GM21423 (cell line): ENCODE data around the gene ZNF678.
"Not testable (repeated sequence)": the region's sequence is repeated elsewhere in the genome, so short reads cannot be mapped to it uniquely, and the experiment has no call there.

Experiments used
- ATAC-seq: cut with Tn5 transposase; IDR thresholded peaks from one replicate; pipeline ENCODE4 v1.9.1; 2021; ENCODE audit warnings: mild to moderate bottlenecking, moderate library complexity; ENCODE audit not compliant: unreplicated experiment

Gene ZNF678

GRCh38 chr1:227709451-227709850, 146.1 kb downstream of the ZNF678 start:
- ATAC-seq, result no peak

- ATAC-seq, result not testable (repeated sequence)
Observed at GRCh38 chr1:227710474-227710873, 147.1 kb downstream of the ZNF678 start.

DNA sequence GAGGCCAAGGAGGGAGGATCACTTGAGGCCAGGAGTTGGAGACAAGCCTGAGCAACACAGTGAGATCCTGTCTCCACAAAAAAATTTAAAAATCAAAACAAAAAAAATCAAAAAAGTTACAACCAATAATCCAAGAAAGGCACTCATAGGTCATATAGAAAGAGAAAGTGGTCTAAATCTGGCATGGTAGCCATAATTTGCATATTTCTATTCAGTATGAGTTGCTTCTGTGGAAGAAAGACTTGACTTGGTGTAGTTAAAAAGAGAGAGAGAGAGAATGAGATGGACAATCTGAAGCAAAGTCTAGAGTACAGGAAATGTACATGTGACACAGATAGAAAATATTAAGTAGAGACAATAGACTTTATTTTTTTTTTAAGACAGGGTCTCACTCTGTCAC, 149.3 kb downstream of the ZNF678 start:
- ATAC-seq, result no peak

DNA sequence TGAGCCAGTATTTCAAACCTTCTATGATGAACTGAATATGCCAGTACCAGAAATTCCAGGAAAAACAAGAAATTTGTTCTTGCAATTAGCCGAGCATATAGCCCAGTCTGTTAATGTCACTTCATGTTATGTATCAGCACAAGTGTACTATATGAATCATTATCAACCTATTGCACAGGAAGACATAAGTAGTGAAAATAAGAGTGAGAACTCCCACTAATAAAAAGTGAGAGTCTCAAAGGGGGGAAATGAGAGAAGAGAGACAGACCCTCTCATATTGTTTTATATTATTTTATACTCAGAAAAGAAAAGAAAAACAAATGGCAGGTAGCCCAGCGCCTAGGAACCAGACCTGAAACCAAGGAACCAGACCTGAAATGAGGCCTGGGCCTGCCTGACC, 155.6 kb downstream of the ZNF678 start:
- ATAC-seq, result no peak

DNA sequence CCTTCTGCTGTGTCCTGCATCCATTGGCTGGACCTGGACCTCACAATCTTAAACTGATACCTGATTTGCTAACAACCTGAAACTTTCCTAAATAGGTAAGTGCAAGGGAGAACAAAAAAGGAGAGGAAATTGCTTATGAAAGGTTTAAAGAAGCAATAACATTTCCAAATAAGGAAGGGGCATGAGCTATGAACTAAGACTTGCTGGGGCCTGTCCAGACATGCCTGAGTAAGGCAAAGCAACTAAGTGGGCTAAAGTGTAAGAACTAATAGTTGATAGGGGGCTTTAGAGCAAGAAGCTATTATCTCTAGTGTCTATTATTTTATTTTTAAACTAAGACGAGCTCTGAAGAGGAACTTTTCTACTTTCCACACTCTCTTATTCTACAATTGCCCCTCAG, 160.1 kb downstream of the ZNF678 start:
- ATAC-seq, result no peak

DNA sequence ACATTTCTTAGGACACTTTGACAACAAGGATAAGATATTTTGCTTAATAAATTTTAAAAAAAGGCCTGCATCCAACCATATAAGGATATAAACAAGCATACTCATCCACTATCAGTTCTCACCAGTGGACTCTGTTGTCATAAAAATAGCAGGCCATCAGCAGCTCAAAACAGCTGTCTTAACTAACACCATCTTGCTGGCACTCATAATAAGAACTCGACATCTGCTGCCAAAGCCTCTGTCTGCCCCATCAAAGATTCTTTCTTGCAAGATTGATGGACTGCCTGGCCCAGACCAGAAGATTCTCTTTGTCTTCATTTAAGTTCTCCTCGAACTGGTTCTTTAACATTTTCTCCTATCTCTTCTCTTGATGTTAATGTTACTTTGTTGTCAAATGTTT, 161.7 kb downstream of the ZNF678 start:
- ATAC-seq, result no peak

GRCh38 chr1:227726318-227726717, 163.0 kb downstream of the ZNF678 start:
- no peak for ATAC-seq
